ENCODE data around the gene PLCG2.
"Not testable (repeated sequence)": the region's sequence is repeated elsewhere in the genome, so short reads cannot be mapped to it uniquely, and the experiment has no call there.

Gene PLCG2

GRCh38 chr16:81739503-81739902 is 39.6 kb upstream of the PLCG2 start:
- no peaks in the 10 kb centered on the region for H3K36me3 ChIP-seq (ENCODE audit: insufficient read depth, low read length)
- H3K4me1 ChIP-seq (ENCODE audit: insufficient read depth, low read length), result peaks cover 7% of the 10 kb centered on the region
- no peaks in the 10 kb centered on the region for H3K9me3 ChIP-seq (ENCODE audit: insufficient read depth, low read length, severe bottlenecking)
- H2AFZ ChIP-seq (ENCODE audit: low read depth, low read length), result no peak overlapping the region
- H3K4me2 ChIP-seq (ENCODE audit: insufficient read depth, low read length), result no peak overlapping the region
- H3K9ac ChIP-seq (ENCODE audit: low read depth, low read length), result no peak overlapping the region
- no peaks in the 10 kb centered on the region for H3K27me3 ChIP-seq (ENCODE audit: insufficient read depth, low read length, poor library complexity)
- no peak for DNase-seq
- no peak for ATAC-seq (ENCODE audit: insufficient read depth, low read depth)
- no peaks in the 10 kb centered on the region for H3K79me2 ChIP-seq (ENCODE audit: insufficient read depth, low read length)
- no peak overlapping the region for H3K4me3 ChIP-seq (ENCODE audit: low read depth in 1 of 2, low read length in 2 of 2)
- TF ChIP-seq EZH2 (IDR thresholded peaks at IDR 0.05; ENCODE audit: borderline replicate concordance, low read depth, low read length, severe bottlenecking) (no peak), CTCF (IDR thresholded peaks at IDR 0.05; ENCODE audit: borderline replicate concordance, extremely low read depth, low read length, poor library complexity, severe bottlenecking) (no peak)
- H3K27ac ChIP-seq (ENCODE audit: low read length), result no peak overlapping the region
- H4K20me1 ChIP-seq (ENCODE audit: insufficient read depth, low read length), result no peaks in the 10 kb centered on the region

GRCh38 chr16:81740169-81740568 is 38.9 kb upstream of the PLCG2 start:
- no peak overlapping the region for H3K4me2 ChIP-seq (ENCODE audit: insufficient read depth, low read length)
- no peak for ATAC-seq (ENCODE audit: insufficient read depth, low read depth)

GRCh38 chr16:81741430-81741770 is 37.7 kb upstream of the PLCG2 start:
- H3K27ac ChIP-seq (ENCODE audit: low read length); H2AFZ ChIP-seq (ENCODE audit: low read depth, low read length); H3K9me3 ChIP-seq (ENCODE audit: insufficient read depth, low read length, severe bottlenecking); H4K20me1 ChIP-seq (ENCODE audit: insufficient read depth, low read length); DNase-seq; H3K4me3 ChIP-seq (ENCODE audit: low read depth in 1 of 2, low read length in 2 of 2); H3K36me3 ChIP-seq (ENCODE audit: insufficient read depth, low read length); H3K27me3 ChIP-seq (ENCODE audit: insufficient read depth, low read length, poor library complexity); H3K4me2 ChIP-seq (ENCODE audit: insufficient read depth, low read length); H3K9ac ChIP-seq (ENCODE audit: low read depth, low read length); ATAC-seq (ENCODE audit: insufficient read depth, low read depth); H3K79me2 ChIP-seq (ENCODE audit: insufficient read depth, low read length): not testable (repeated sequence)
- H3K4me1 ChIP-seq (ENCODE audit: insufficient read depth, low read length), result peaks cover 18% of the 10 kb centered on the region

More at GRCh38 chr16:81740169-81740568, 38.9 kb upstream of the PLCG2 start:
- TF ChIP-seq CTCF (IDR thresholded peaks at IDR 0.05; ENCODE audit: borderline replicate concordance, extremely low read depth, low read length, poor library complexity, severe bottlenecking) (no peak), EZH2 (IDR thresholded peaks at IDR 0.05; ENCODE audit: borderline replicate concordance, low read depth, low read length, severe bottlenecking) (no peak)
- Histone ChIP-seq H3K9me3 (ENCODE audit: insufficient read depth, low read length, severe bottlenecking) (no peaks in the 10 kb centered on the region), H3K27me3 (ENCODE audit: insufficient read depth, low read length, poor library complexity) (no peaks in the 10 kb centered on the region), H3K4me3 (ENCODE audit: low read depth in 1 of 2, low read length in 2 of 2) (no peak overlapping the region), H3K79me2 (ENCODE audit: insufficient read depth, low read length) (no peaks in the 10 kb centered on the region), H3K9ac (ENCODE audit: low read depth, low read length) (no peak overlapping the region), H3K36me3 (ENCODE audit: insufficient read depth, low read length) (no peaks in the 10 kb centered on the region), H4K20me1 (ENCODE audit: insufficient read depth, low read length) (no peaks in the 10 kb centered on the region), H3K4me1 (ENCODE audit: insufficient read depth, low read length) (peaks cover 7% of the 10 kb centered on the region), H2AFZ (ENCODE audit: low read depth, low read length) (no peak overlapping the region), H3K27ac (ENCODE audit: low read length) (no peak overlapping the region)
- DNase-seq, result no peak

- Histone ChIP-seq H3K4me2 (ENCODE audit: insufficient read depth, low read length) (no peak overlapping the region), H3K27ac (ENCODE audit: low read length) (no peak overlapping the region), H3K4me1 (ENCODE audit: insufficient read depth, low read length) (peaks cover 22% of the 10 kb centered on the region), H4K20me1 (ENCODE audit: insufficient read depth, low read length) (no peaks in the 10 kb centered on the region), H3K27me3 (ENCODE audit: insufficient read depth, low read length, poor library complexity) (peaks cover 7% of the 10 kb centered on the region), H3K9me3 (ENCODE audit: insufficient read depth, low read length, severe bottlenecking) (no peaks in the 10 kb centered on the region), H2AFZ (ENCODE audit: low read depth, low read length) (no peak overlapping the region), H3K36me3 (ENCODE audit: insufficient read depth, low read length) (no peaks in the 10 kb centered on the region), H3K4me3 (ENCODE audit: low read depth in 1 of 2, low read length in 2 of 2) (no peak overlapping the region), H3K79me2 (ENCODE audit: insufficient read depth, low read length) (no peaks in the 10 kb centered on the region), H3K9ac (ENCODE audit: low read depth, low read length) (no peak overlapping the region)
- no peak for ATAC-seq (ENCODE audit: insufficient read depth, low read depth)
- TF ChIP-seq EZH2 (IDR thresholded peaks at IDR 0.05; ENCODE audit: borderline replicate concordance, low read depth, low read length, severe bottlenecking) (no peak), CTCF (IDR thresholded peaks at IDR 0.05; ENCODE audit: borderline replicate concordance, extremely low read depth, low read length, poor library complexity, severe bottlenecking) (no peak)
- no peak for DNase-seq
Observed at GRCh38 chr16:81744385-81744784, 34.7 kb upstream of the PLCG2 start.

Measured in DND-41 (cell line).